Spleen (tissue), 11 donors: ENCODE results near the gene ID4. TPM values are rescaled to one million over a fixed set of nuclear protein-coding genes. Genes with fewer than 3 reads are reported as not detected.

ENCODE experiments used
- DNase-seq: peaks from one replicate; pipeline ENCODE4 v3.0.0-alpha.2; 2020
- H3K27ac ChIP-seq, 8 donors: fragments of 200-600 bp; sonication (generic) in 7 of 8; 1 replicate in 4 of 8; 2 replicates in 4 of 8; pipeline versions ENCODE4 v1.5.0 to v1.8.0; 2016 to 2021; ENCODE audit warnings: inconsistent platforms in 4 of 8, mild to moderate bottlenecking in 4 of 8, moderate library complexity in 1 of 8
- H3K27me3 ChIP-seq, 7 donors: fragments of 200-600 bp; sonication (generic) in 6 of 7; replicated peaks in 1 of 7; 1 replicate in 4 of 7; 2 replicates in 3 of 7; pipeline versions ENCODE4 v1.5.0 to v1.8.0; 2016 to 2021; ENCODE audit warnings: inconsistent platforms in 3 of 7, mild to moderate bottlenecking in 1 of 7
- H3K36me3 ChIP-seq, 6 donors: fragments of 200-600 bp; sonication (generic) in 5 of 6; 1 replicate in 4 of 6; 2 replicates in 2 of 6; pipeline versions ENCODE4 v1.5.0 to v1.8.0; 2016 to 2021; ENCODE audit warnings: inconsistent platforms in 2 of 6
- H3K4me1 ChIP-seq, 6 donors: fragments of 200-600 bp; sonication (generic) in 5 of 6; 1 replicate in 3 of 6; 2 replicates in 3 of 6; pipeline versions ENCODE4 v1.5.0 to v1.8.0; 2016 to 2021; ENCODE audit warnings: inconsistent platforms in 3 of 6
- H3K4me3 ChIP-seq, 8 donors: fragments of 200-600 bp; sonication (generic) in 7 of 8; 1 replicate in 4 of 8; 2 replicates in 4 of 8; pipeline versions ENCODE4 v1.5.0 to v1.8.0; 2016 to 2021; ENCODE audit warnings: inconsistent platforms in 4 of 8, mild to moderate bottlenecking in 4 of 8, moderate library complexity in 2 of 8
- H3K9me3 ChIP-seq, 8 donors: fragments of 200-600 bp; sonication (generic) in 7 of 8; 1 replicate in 4 of 8; 2 replicates in 4 of 8; pipeline versions ENCODE4 v1.5.0 to v1.8.0; 2016 to 2021; ENCODE audit warnings: inconsistent platforms in 4 of 8
- CTCF ChIP-seq, 11 experiments: fragments of 200-600 bp in 7 of 11; fragments of 450-650 bp in 4 of 11; sonication (generic) in 4 of 11; IDR thresholded peaks in 8 of 11; conservative IDR thresholded peaks in 3 of 11; 1 replicate in 7 of 11; 2 replicates in 4 of 11; pipeline versions ENCODE4 v1.4.0 to v1.8.0; 2016 to 2021; ENCODE audit warnings: antibody characterized with exemption in 11 of 11, inconsistent platforms in 4 of 11, mild to moderate bottlenecking in 1 of 11
- POLR2A ChIP-seq, 3 donors: fragments of 450-650 bp; IDR thresholded peaks; one replicate each; pipeline ENCODE4 v1.5.1; 2017; ENCODE audit warnings: antibody characterized with exemption in 3 of 3, mild to moderate bottlenecking in 1 of 3
- POLR2AphosphoS5 ChIP-seq, 3 donors: sonication (generic); formaldehyde crosslinking; IDR thresholded peaks; one replicate each; pipeline ENCODE4 v1.5.1; 2017; ENCODE audit warnings: antibody characterized with exemption in 3 of 3
- WGBS, 5 donors: extraction: QIAGEN DNeasy Blood & Tissue Kit in 3 of 5; methylation state at CpG; one replicate each; pipeline versions ENCODE4 v1.1.5 to v1.1.7; 2013 to 2018; 5-methylcytosine and 5-hydroxymethylcytosine counted together
- intact Hi-C: fragments of 100-400 bp; cut with DNase I; formaldehyde crosslinking; loops from one replicate; pipeline ENCODE4 v1.15.0; 2023; ENCODE audit warnings: low total_unique reads
- polyA plus RNA-seq, 3 donors: library from polyadenylated mRNA; stranded (reverse); fragments of 200-250 nt; gene quantifications; one replicate each; pipeline ENCODE4 v1.2.1, GENCODE V29; 2013
- total RNA-seq, 7 donors: library from RNA; depleted of rRNA in 3 of 7; stranded (reverse); fragments of >200 nt in 3 of 7; fragmentation: NEBNext Ultra II Directional in 4 of 7; extraction: Animal tissue kit (Norgen Biotek cat#: 25700) in 4 of 7; gene quantifications; one replicate each; pipeline versions ENCODE4 v1.1.0 to v1.2.1, GENCODE V29; 2016 to 2021
- donor health status: healthy with polysubstance abuse.
- donor health status: DM: no; HTN: no; CAD: no; lungs with moderate emphysema.
- donor health status: DM: no; HTN: no; CAD: no.
- donor health status: Bipolar disorder and iron deficiency.
- donor health status: healthy.
- donor health status: DM: no; HTN: no; CAD: no.
- donor health status: DM: yes; HTN: yes; CAD: no.

ID4 gene
- total and polyA plus RNA-seq, 10 donors: 7.8 to 29.1 (median 15.7) TPM

- DNase-seq: no peak
- Histone ChIP-seq H3K27ac (no peak overlapping the region), H3K9me3 (peaks cover 0 to 17% (median 3%) of the 10 kb centered on the region in 8 donors), H3K4me3 (no peak overlapping the region), H3K27me3 (peaks cover 0 to 3% (median 0%) of the 10 kb centered on the region in 7 donors), H3K4me1 (no peaks in the 10 kb centered on the region), H3K36me3 (no peaks in the 10 kb centered on the region)
- WGBS, 5 donors: 72 to 83% (median 73%) methylated on average over 2 of the region's 2 CpGs
- TF ChIP-seq POLR2A (IDR thresholded peaks at IDR 0.05) (no peak), CTCF (IDR thresholded peaks at IDR 0.05 in 8 of 11, conservative IDR thresholded peaks at IDR 0.05 in 3 of 11) (no peak), POLR2AphosphoS5 (IDR thresholded peaks at IDR 0.05) (no peak)
- intact Hi-C loops: no loop called here
Observed at GRCh38 chr6:19818805-19819204, 18.4 kb upstream of the ID4 start.

GRCh38 chr6:19824058-19824807, 12.9 kb upstream of the ID4 start:
- H3K4me1 ChIP-seq: no peaks in the 10 kb centered on the region
- no peak for DNase-seq

DNA sequence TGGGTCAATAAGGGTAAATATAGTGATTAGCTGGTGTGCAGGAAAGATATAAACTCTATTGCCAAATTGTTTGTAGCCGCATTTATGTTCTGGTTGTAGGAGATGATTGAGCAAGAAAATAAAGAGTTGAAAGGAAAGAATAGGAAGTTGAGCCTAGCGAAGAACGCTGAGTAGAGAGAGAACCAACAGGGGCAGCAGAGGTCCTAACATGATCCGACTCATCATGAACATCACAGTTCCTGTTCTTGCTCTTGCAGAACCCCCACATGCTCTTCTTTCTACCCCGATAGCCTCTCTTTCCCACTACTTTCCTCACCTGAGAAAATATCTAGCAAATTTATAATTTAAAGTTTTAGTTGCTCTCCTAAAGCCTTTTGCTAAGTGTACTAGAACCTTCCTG, 9.9 kb upstream of the ID4 start:
- WGBS, 5 donors: 86 to 93% (median 89%) methylated on average over 5 of the region's 5 CpGs
- no peaks in the 10 kb centered on the region for H3K4me1 ChIP-seq
- no peak for TF ChIP-seq CTCF (IDR thresholded peaks at IDR 0.05 in 8 of 11, conservative IDR thresholded peaks at IDR 0.05 in 3 of 11)
- TF ChIP-seq POLR2AphosphoS5 (IDR thresholded peaks at IDR 0.05): no peak
- TF ChIP-seq POLR2A (IDR thresholded peaks at IDR 0.05): no peak
- no peaks in the 10 kb centered on the region for H3K36me3 ChIP-seq
- peaks cover 0 to 10% (median 2%) of the 10 kb centered on the region in 8 donors for H3K9me3 ChIP-seq
- H3K27ac ChIP-seq: no peak overlapping the region
- H3K27me3 ChIP-seq: no peaks in the 10 kb centered on the region
- no peak overlapping the region for H3K4me3 ChIP-seq
- intact Hi-C loops: no loop called here
- no peak for DNase-seq

More at GRCh38 chr6:19824058-19824807, 12.9 kb upstream of the ID4 start:
- Histone ChIP-seq H3K27ac (no peak overlapping the region), H3K36me3 (no peaks in the 10 kb centered on the region), H3K4me3 (no peak overlapping the region), H3K27me3 (peaks cover 0 to 3% (median 0%) of the 10 kb centered on the region in 7 donors), H3K9me3 (peaks cover 0 to 10% (median 2%) of the 10 kb centered on the region in 8 donors)
- TF ChIP-seq POLR2A (IDR thresholded peaks at IDR 0.05) (no peak), POLR2AphosphoS5 (IDR thresholded peaks at IDR 0.05) (no peak), CTCF (IDR thresholded peaks at IDR 0.05 in 8 of 11, conservative IDR thresholded peaks at IDR 0.05 in 3 of 11) (no peak)
- WGBS, 5 donors: 70 to 82% (median 75%) methylated on average over 6 of the region's 6 CpGs
- intact Hi-C loops: no loop called here

DNA sequence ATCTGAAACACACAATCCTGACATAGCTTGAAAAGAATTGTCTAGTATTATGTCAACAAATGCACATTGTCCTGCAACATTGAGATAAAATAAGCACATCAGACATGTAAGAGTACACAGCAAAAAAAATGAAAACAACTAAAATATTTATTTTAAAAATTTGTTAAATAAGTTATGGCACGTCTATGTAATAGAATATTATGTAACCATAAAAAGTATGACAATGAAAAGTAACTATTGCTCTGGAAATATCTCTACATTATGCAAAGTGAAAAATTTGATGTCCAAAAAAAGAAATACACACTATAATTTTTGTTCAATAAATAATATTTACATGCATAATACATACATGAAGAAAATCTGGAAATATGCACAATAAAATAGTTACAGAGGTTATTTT, 9.3 kb upstream of the ID4 start:
- Histone ChIP-seq H3K4me1 (no peaks in the 10 kb centered on the region), H3K9me3 (peaks cover 0 to 10% (median 2%) of the 10 kb centered on the region in 8 donors), H3K36me3 (no peaks in the 10 kb centered on the region), H3K27ac (no peak overlapping the region), H3K27me3 (peaks cover 0 to 4% (median 0%) of the 10 kb centered on the region in 7 donors), H3K4me3 (no peak overlapping the region)
- TF ChIP-seq POLR2A (IDR thresholded peaks at IDR 0.05) (no peak), POLR2AphosphoS5 (IDR thresholded peaks at IDR 0.05) (no peak), CTCF (IDR thresholded peaks at IDR 0.05 in 8 of 11, conservative IDR thresholded peaks at IDR 0.05 in 3 of 11) (no peak)
- intact Hi-C loops: no loop called here
- WGBS, 5 donors: 74 to 92% (median 79%) methylated on average over 1 of the region's 1 CpG
- no peak for DNase-seq
